Measurements from ENCODE around the gene MMP23B.
A peak's percentile ranks its signal among the peaks of the same experiment; 100 is the strongest.
"Not testable (repeated sequence)": the region's sequence is repeated elsewhere in the genome, so short reads cannot be mapped to it uniquely, and the experiment has no call there.

Gene MMP23B

DNA sequence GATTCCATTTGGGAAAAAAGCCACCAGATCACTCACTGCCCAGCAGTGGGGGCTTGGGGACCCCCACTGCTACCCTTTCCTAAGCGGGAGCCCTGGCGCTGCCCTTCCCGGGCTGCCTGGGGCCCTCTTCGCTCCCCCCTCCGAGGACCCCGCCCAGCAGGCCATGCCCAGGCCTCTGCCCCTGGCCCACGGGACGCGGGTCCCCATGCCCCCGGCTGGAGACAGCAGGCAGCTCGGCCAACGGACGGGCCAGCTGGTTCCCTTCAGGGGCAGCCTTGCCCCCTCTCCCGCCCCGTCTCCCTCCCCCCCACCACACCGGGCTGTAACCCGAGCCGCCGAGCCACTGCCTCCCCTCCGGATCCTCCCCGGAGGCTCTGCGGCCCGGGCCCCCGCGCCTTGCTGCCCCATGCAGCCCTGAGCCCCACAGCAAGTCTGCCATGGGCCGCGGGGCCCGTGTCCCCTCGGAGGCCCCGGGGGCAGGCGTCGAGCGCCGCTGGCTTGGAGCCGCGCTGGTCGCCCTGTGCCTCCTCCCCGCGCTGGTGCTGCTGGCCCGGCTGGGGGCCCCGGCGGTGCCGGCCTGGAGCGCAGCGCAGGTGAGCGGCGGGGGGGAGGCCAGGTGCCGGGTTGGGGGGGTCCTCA is at the start of gene MMP23B:
TSS of gene MMP23B (plus strand) at position 392 of the 639 bp plus-strand sequence. CDS start at position 438, 46 bp downstream.
- Mint-ChIP-seq H3K36me3 (peaks cover 26% of the 10 kb centered on the region), H3K4me3 (peak within 1 kb of the TSS; percentile 74), H3K4me1 (peaks cover 6% of the 10 kb centered on the region), H3K27ac (peak within 1 kb of the TSS; percentile 79), H3K9me3 (no peaks in the 10 kb centered on the region)
- DNase-seq (ENCODE audit: low spot score in 2 of 2), result no peak
- ATAC-seq, result no peak

DNA sequence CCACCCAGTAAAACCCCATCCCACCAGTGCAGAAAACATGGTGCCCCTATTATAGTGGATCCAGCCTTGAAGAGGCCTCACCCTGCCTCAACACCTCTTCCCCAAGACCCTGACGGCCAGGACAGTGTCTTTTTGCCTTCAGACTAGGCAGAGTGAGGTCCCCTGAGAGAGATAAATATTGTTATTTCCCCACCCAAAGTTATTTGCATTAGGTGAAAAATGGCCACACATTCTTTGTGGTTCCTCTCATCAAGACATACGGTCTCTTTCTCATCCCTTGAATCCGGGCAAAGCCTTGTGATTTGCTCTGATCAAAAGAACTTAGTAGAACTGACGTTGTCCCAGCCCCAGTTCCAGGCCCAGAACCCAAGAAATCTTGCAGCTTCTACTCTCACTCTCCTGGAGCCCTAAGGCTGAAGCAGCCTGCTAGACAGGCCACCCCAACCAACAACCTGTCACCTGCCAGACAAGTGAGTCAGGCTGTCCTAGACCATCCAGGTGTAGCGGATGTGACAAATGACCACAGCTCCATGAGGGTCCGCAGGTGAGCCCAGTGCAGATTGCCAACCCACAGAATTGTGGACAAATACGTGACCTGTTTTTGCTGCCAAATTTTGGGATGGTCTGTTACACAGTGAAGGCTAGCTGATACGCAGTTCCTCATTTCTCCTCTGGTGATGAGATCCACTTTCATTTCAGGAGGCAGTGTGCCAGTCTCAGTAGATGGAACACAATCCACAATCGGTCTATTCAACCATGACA is 49.2 kb upstream of the MMP23B start:
- DNase-seq (ENCODE audit: low spot score in 2 of 2) (no peak), ATAC-seq (no peak)
- no peak overlapping the region for H3K4me3 Mint-ChIP-seq
- H3K9me3 Mint-ChIP-seq, result no peaks in the 10 kb centered on the region
- no peak overlapping the region for H3K27ac Mint-ChIP-seq
- no peaks in the 10 kb centered on the region for H3K36me3 Mint-ChIP-seq
- no peaks in the 10 kb centered on the region for H3K4me1 Mint-ChIP-seq

DNA sequence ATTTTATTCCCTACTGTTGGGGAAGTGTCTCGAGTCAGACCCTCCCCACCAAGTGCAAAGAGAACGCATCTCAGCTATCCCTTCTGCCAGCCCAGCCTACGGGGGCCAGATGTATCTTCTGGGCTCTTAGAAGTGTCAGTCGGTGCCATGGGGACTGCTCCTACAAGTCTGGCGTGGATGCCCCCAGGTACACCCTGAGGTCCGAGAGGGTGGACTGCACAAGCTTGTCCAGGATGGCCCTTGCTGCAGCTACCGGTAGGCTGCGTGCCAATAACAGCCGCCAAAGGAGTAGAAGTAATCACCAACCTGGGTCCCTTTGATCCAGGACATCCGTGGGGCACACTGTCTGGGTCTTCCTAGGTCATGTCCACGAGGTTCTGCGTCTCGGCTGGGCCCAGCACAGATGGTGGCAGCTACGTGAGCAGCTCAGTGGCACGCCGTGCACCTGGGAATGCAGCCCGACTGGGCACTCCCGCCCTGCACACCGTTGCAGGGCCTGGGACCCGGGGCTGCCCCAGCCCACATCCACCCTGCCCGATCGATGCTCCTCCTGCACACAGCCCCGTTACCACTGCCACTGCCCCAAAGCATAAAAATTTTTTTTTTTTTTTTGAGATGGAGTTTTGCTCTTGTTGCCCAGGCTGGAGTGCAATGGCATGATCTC is 48.5 kb upstream of the MMP23B start:
- Mint-ChIP-seq H3K4me1 (no peaks in the 10 kb centered on the region), H3K36me3 (no peaks in the 10 kb centered on the region), H3K4me3 (no peak overlapping the region), H3K9me3 (no peaks in the 10 kb centered on the region), H3K27ac (no peak overlapping the region)
- ATAC-seq, result peak; percentile 19
- no peak for DNase-seq (ENCODE audit: low spot score in 2 of 2)

DNA sequence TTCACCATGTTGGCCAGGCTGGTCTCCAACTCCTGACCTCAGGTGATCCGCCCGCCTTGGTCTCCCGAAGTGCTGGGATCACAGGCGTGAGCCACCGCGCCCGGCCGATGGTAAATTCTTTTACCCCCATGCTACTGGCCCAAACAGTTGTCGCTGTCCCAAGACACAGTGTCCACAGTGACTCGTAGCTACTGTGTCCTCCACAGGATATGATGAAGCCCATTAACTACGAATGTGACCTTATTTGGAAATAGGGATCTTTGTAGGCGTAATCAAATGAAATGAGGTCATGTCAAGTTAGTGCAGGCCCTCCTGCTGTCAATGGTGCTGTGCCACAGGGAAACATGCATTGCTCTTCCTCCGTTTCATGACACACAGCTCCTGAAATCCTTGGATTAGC is 40.5 kb upstream of the MMP23B start:
- no peak overlapping the region for H3K27ac Mint-ChIP-seq
- no peaks in the 10 kb centered on the region for H3K36me3 Mint-ChIP-seq
- H3K4me1 Mint-ChIP-seq, result no peaks in the 10 kb centered on the region
- no peaks in the 10 kb centered on the region for H3K9me3 Mint-ChIP-seq
- ATAC-seq (no peak), DNase-seq (ENCODE audit: low spot score in 2 of 2) (no peak)
- no peak overlapping the region for H3K4me3 Mint-ChIP-seq

DNA sequence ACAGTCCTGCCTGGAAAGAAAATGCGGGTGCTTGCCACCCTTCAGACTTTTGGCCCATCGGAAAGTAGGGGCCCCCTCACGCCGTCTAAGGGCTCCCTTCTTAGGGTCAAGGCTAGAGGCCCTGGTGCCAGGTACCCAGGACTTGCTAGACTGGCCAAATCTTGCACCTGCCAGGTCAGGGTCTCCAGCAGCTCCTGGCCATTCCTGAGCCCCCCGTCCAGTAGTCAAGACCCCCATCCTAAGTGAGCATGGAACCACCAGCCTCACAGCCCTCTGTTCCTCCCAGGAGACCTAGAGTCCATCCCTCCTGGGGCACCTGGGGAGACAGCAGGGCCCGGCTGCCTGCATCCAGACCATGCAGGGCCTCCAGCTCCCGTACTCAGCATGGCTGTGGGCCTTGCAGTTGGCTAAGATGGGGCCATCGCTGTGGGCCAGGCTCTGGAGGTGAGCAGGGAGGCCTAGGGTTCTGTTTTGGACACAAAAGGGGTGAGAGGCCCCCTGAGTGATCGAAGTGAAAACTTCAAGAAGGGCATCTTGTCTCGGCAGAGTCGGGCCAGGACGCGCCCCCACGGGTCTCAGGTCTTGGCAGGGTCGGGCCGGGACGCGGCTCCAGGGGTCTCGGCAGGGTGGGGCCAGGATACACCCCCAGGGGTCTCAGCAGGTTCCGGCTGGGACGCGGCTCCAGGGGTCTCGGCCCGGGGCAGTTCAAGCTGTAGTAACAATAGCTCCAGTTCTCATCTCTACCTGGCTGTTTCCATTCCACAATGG is 38.0 kb upstream of the MMP23B start:
- DNase-seq (ENCODE audit: low spot score in 2 of 2) (no peak), ATAC-seq (peak; percentile 3)
- Mint-ChIP-seq H3K4me1 (peaks cover 5% of the 10 kb centered on the region), H3K27ac (no peak overlapping the region), H3K36me3 (no peaks in the 10 kb centered on the region), H3K4me3 (no peak overlapping the region), H3K9me3 (no peaks in the 10 kb centered on the region)

DNA sequence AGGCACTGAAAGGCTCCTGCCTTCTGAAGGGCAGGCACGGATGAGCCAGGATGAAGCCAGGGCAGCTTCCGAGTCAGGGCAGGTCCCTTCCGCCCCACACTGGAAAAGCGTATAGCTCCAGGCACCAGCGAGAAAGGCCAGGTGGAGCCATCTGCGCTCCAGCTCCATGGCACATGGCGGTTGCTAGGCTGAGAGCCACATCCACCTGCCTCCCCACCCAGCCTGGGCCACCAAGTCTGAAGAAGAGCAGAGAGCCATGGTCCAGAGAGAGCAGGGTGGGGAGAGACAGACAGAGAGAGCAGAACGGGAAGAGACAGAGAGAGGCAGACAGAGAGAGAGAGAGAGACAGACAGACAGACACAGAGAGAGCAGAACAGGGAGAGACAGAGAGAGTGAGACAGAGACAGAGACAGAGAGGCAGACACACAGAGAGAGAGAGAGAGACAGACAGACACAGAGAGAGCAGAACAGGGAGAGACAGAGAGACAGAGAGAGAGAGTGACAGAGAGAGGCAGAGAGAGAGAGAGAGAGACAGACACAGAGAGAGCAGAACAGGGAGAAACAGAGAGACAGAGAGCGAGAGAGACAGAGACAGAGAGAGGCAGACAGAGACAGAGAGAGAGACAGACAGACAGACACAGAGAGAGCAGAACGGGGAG is 37.2 kb upstream of the MMP23B start:
- H3K36me3 Mint-ChIP-seq, result no peaks in the 10 kb centered on the region
- DNase-seq (ENCODE audit: low spot score in 2 of 2) (no peak), ATAC-seq (peak; percentile 38)
- peaks cover 7% of the 10 kb centered on the region for H3K4me1 Mint-ChIP-seq
- no peak overlapping the region for H3K27ac Mint-ChIP-seq
- no peak overlapping the region for H3K4me3 Mint-ChIP-seq
- no peaks in the 10 kb centered on the region for H3K9me3 Mint-ChIP-seq

DNA sequence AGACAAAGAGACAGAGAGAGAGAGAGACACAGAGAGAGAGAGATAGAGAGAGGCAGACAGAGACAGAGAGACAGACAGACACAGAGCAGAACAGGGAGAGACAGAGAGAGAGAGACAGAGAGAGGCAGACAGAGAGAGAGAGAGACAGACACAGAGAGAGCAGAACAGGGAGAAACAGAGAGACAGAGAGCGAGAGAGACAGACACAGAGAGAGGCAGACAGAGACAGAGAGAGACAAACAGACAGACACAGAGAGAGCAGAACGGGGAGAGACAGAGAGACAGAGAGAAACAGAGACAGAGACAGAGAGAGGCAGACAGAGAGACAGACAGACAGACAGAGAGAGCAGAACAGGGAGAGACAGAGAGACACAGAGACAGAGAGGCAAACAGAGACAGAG is 36.6 kb upstream of the MMP23B start:
- not testable (repeated sequence) for H3K4me3 Mint-ChIP-seq; H3K9me3 Mint-ChIP-seq; DNase-seq (ENCODE audit: low spot score in 2 of 2); H3K36me3 Mint-ChIP-seq; ATAC-seq; H3K27ac Mint-ChIP-seq; H3K4me1 Mint-ChIP-seq

DNA sequence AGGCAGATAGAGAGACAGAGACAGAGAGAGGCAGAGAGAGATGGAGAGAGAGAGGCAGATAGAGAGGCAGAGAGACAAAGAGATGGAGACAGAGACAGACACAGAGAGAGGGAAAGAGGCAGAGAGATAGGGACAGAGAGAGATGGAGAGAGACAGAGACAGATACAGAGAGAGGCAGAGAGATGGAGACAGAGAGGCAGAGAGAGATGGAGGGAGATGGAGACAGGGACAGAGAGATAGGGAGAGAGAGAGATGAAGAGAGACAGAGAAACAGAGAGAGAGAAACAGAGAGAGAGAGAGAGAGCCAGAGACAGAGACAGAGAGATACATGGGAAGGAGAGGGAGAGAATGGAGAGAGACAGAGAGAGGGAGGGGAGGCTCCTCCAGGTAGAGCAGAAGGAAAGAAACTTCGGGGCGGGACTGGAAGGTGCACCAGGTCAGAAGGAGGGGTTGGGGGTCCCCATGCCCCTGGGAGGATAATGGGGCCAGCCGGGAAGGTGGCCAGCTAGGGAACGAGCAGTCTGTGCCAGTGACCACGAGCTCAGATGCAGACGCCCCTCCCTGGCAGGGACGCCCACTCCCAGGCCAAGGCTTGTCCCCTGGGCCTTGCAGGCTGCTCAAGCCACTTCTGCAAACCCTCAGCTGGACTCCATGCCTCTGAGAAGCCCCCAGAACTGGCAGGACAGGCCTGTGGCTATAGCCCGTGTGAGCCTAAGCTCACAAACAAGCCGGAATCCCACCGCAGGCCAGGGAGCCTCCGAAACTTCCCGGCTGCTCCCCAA is 35.3 kb upstream of the MMP23B start:
- ATAC-seq (no peak), DNase-seq (ENCODE audit: low spot score in 2 of 2) (no peak)
- Mint-ChIP-seq H3K4me3 (no peak overlapping the region), H3K9me3 (no peaks in the 10 kb centered on the region), H3K27ac (no peak overlapping the region), H3K36me3 (no peaks in the 10 kb centered on the region), H3K4me1 (peaks cover 12% of the 10 kb centered on the region)

DNA sequence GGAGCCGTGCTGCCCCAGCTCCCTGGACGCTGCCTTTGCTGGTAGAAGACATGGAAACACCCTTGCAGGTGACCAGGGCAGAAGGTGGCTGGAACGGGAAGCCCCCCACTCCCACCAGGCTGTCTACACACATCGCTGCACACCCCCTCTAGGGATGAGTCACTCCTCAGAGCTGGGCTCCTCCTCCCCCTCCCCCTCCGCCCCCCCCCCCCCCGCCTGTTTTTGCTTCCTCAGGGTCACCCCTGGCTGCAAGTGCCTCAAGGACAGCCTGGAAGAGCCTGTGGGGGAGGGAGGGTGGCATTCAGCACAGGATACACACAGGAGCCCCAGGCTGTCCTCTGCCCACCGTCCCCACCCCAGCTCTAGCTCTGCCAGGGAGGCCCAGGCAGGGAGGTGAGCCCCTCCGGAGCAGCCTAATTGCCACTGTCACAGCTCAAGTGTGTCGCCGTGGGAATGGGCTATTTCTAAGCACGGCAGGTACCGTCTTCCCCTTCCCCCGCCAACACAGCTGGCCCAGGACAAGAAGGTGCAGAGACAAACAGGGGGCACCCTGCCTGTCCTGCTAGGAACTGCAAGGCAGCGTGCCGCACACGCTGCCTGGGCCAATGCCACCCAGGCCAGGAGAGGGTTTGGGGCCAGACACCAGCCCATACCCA is 34.6 kb upstream of the MMP23B start:
- H3K4me3 Mint-ChIP-seq, result no peak overlapping the region
- ATAC-seq, result peak; percentile 51
- no peak overlapping the region for H3K27ac Mint-ChIP-seq
- DNase-seq (ENCODE audit: low spot score in 2 of 2), result no peak
- H3K36me3 Mint-ChIP-seq, result no peaks in the 10 kb centered on the region
- H3K9me3 Mint-ChIP-seq, result no peaks in the 10 kb centered on the region
- peaks cover 12% of the 10 kb centered on the region for H3K4me1 Mint-ChIP-seq

DNA sequence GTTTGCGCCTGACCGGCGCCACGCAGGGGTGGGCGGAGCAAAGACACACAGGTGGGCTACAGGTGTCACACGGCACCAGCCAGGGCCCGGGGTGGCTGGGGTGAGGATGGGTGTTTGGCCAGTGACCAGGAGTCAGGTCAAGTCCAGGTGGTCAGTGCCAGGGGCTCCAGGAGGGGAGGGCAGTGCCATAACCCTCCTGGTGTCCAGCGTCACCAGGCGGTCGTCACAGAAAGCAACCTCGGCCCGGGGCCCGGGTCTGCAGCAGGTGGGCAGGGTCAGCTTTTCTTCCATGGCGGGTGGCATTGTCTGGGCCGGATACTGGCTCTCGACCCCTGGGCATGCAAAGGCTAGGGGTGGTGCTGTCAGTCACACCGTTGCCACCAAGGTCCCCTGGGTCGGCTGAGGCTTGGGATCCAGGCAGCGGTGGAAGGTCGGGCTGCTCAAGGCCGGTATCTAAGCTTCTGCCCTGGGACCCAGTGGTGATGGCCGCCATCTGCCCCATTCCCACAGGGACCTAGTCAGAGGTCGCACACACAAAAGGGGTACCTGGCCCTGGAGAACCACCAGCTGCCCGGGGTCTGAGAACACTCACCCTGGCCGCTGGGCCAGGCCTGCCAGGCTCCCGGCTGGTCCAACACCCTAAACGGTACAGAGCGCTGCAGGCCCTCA is 33.8 kb upstream of the MMP23B start:
- Mint-ChIP-seq H3K36me3 (no peaks in the 10 kb centered on the region), H3K9me3 (no peaks in the 10 kb centered on the region), H3K4me3 (peak overlapping the region; percentile 76), H3K27ac (no peak overlapping the region), H3K4me1 (peaks cover 12% of the 10 kb centered on the region)
- no peak for ATAC-seq
- DNase-seq (ENCODE audit: low spot score in 2 of 2), result no peak

DNA sequence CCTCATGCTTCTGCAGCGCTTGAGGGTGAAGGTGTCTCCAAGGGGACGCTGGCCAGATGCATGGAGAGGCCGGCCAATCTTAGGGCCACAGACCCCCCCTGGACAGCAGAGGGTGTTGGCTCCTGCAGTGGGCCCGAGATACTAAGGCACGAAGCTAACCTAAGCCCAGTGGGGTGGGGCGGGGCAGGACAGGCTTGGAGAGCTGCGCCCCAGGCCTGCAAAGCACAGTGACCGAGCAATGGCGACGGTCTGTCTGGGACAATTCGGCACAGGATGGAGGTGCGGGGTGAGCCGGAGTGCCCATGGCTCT is 33.3 kb upstream of the MMP23B start:
- ATAC-seq, result no peak
- H3K9me3 Mint-ChIP-seq, result no peaks in the 10 kb centered on the region
- peaks cover 12% of the 10 kb centered on the region for H3K4me1 Mint-ChIP-seq
- H3K36me3 Mint-ChIP-seq, result peaks cover 3% of the 10 kb centered on the region
- peak overlapping the region; percentile 76 for H3K4me3 Mint-ChIP-seq
- DNase-seq (ENCODE audit: low spot score in 2 of 2), result no peak
- no peak overlapping the region for H3K27ac Mint-ChIP-seq

DNA sequence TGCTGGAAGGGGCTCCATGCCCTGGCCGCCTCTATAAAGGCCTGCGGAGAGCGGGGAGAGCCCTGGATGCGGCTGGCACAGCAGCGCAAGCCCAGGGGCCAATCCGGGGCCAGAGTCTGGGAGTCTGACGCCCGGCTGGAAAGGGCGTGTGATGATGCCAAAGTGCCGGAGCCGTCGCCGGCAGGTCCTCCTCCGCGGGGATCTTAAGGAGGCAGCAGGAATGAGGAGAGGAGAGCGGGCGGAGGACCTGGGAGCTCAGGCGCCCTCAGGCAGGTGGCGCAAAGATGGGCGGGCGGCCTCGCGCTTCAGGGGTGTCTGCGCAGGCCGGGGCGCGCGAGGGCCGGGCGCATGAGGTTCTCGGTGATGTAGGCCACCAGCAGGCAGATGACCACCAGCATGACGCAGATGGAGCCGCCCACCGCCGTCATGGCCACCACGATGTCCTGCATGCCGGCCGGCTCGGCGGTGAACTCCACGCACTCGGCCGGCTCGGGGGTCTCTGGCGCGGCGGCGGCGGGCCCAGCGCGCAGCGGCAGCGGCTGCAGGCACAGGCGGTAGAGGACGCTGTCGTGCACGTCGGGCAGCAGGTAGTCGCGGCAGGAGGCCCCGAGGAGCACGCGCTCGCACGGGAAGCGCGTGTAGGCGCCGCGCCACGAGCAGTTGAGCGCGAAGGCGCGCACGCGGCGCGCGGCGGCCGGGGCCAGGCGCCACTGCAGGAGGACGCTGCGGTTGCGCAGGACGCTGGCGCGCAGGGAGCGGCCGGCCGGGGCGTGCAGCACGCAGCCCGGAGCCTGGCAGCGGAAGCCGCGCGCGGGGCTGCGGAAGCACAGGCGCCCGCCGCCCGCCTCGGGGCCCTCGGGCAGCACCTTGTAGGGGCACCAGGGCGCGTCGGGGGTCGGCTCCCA is 32.7 kb upstream of the MMP23B start:
- ATAC-seq, result peak; percentile 56
- DNase-seq (ENCODE audit: low spot score in 2 of 2), result no peak
- Mint-ChIP-seq H3K9me3 (no peaks in the 10 kb centered on the region), H3K27ac (no peak overlapping the region), H3K36me3 (peaks cover 4% of the 10 kb centered on the region), H3K4me3 (peak overlapping the region; percentile 76), H3K4me1 (peaks cover 12% of the 10 kb centered on the region)

All from stimulated activated effector memory CD8-positive, alpha-beta T cell treated with anti-CD3 and anti-CD28 coated beads, Interleukin-12 subunit alpha, Interleukin-12 subunit beta, amount 100 ng/mL, for 72 hours (primary cell).